Activated CD4-positive, alpha-beta T cell treated with anti-CD3 and anti-CD28 coated beads, Interleukin-2, amount 50 U/mL, for 48 hours (primary cell): Measurements from ENCODE around the gene URB1.
A peak's percentile ranks its signal among the peaks of the same experiment; 100 is the strongest.
"Not testable (repeated sequence)": the region's sequence is repeated elsewhere in the genome, so short reads cannot be mapped to it uniquely, and the experiment has no call there.

Experiments used
- DNase-seq, 2 experiments: peaks; one replicate each; pipeline ENCODE4 v3.0.0-alpha.2; 2020

The URB1 gene

DNA sequence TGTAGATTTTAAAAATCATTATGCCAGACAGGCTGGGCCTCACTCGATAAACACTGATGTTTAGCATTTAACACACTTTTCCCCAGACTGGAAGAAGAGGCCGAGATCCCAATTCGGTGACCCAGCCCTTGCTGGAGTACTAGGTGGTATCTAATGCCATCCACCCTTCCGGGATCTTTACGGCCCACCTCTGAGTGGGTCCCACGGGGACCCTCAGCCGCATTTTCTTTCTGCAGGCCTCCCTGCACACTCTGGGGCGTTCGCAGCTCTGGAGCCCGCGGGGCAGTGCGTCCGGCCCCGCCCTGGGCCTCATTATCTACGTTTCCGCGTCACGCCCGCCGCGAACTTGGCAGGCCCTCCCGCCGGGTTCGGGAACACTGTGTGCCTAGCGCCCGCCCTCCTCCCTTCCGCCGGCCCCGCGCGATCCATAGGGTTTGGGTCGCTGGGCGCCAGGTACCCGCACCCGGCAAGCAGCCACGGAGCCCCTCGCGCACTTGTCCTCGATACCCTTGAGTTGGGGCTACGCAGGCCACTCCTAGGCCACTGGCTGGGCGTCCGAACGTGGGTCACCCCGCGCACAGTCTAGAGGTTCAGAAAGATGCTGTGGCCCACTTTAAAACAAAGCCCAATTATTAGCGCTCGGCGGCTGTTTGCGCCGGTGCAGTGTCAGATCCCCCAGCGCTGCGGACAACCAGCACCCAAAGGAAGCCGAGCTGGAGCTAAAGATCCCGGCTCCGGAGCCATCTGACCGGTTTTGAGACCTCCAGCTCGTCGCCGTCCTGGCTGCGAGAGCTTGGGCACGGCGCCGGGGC lies 18.7 kb upstream of the URB1 start:
- DNase-seq: peak; percentile 73 to 82

GRCh38 chr21:32410916-32411315 lies 18.1 kb upstream of the URB1 start:
- DNase-seq: no peak

DNA sequence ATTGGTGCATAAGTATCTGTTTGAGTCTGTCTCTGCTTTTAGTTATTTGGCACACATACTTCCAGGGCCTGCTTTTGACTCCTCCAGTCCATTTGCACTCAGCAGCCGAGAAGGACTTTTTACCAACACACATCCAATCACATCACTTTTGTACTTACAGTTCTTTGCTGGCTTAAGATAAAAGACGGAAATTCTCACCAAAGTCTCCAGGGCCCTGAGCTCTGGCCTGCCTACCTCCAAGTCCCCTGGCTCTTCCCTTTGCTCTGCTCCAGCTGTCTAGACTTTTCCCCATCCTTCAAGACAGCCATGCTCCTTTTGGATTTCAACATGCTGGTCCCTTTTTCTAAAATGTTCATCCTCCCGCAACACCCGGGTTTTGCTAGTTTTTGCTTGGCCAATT lies 17.5 kb upstream of the URB1 start:
- DNase-seq: no peak

DNA sequence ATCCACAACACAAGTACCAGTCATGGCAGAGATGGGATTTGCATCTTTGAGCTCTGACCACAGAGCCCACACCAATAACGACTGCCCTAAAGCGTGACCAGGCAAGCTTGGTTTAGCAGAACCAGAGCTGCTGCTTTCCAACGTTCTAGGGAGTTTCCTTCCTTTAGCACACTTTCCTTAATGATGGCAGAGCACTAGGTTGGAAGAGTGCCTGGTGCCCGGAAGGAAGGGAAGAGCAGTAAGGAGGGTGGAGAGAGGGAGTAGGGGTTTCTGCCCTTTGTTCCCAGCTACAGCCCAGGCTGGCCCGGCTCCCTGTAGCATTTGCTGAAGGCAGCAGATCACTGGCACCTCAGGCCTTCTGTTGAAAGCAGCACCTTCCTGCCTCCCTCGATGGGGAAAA lies 13.6 kb upstream of the URB1 start:
- DNase-seq: no peak

- DNase-seq: peak; percentile 47 to 66
These were observed 10.5 kb upstream of the URB1 start for GRCh38 chr21:32403201-32403777.

- no peak for DNase-seq
These were observed 827 bp upstream of the URB1 start for GRCh38 chr21:32393677-32394001.

GRCh38 chr21:32392299-32392879 lies 423 bp downstream of the URB1 start:
- DNase-seq: peak in 1 of 2 experiments; percentile 9

GRCh38 chr21:32391755-32392154 lies 1.1 kb downstream of the URB1 start:
- no peak for DNase-seq

DNA sequence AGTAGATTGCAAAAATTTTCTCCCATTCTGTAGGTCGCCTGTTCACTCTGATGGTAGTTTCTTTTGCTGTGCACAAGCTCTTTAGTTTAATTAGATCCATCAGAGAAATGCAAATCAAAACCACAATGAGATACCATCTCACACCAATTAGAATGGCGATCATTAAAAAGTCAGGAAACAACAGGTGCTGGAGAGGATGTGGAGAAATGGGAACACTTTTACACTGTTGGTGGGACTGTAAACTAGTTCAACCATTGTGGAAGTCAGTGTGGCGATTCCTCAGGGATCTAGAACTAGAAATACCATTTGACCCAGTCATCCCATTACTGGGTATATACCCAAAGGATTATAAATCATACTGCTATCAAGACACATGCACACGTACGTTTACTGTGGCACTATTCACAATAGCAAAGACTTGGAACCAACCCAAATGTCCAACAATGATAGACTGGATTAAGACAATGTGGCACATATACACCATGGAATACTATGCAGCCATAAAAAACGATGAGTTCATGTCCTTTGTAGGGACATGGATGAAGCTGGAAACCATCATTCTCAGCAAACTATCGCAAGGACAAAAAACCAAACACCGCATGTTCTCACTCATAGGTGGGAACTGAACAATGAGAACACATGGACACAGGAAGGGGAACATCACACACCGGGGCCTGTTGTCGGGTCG lies 2.1 kb downstream of the URB1 start:
- DNase-seq: not testable (repeated sequence)

GRCh38 chr21:32389337-32390015 lies 3.3 kb downstream of the URB1 start:
- no peak for DNase-seq

DNA sequence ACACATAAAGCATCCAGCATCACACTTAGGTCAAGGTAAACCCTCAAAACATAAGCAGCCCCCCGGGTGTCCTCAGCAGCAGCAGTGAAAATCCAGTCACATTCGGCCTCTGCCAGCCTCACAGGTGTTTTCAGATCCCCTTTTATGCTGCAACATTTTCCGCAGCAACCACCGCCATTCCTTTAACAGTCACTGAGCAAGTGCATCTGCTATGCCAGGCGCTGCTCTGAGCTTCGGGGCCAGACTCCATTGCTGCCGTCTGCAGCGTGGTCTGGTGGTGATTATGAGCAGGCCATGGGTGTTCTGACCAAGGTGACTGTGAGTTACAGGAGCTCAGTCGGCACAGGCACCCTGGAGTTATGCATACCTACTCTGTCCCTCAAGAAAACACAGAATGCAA lies 4.5 kb downstream of the URB1 start:
- no peak for DNase-seq

DNA sequence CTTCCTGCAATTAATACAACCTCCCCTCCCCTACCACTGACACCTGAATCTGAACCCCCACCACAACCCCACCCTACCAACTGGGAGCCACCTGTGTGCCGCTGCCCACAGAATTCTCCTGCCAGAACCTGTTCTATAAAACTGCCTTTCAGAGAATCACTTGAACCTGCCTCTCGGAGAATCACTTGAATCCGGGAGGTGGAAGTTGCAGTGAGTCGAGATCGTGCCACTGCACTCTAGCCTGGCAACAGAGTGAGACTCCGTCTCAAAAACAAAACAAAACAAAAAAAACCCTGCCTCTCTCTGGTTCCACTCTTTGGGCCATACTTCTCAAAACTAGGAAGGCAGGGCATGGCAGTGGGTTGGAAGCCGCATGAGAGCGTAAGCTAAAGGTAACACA lies 5.7 kb downstream of the URB1 start:
- no peak for DNase-seq

DNA sequence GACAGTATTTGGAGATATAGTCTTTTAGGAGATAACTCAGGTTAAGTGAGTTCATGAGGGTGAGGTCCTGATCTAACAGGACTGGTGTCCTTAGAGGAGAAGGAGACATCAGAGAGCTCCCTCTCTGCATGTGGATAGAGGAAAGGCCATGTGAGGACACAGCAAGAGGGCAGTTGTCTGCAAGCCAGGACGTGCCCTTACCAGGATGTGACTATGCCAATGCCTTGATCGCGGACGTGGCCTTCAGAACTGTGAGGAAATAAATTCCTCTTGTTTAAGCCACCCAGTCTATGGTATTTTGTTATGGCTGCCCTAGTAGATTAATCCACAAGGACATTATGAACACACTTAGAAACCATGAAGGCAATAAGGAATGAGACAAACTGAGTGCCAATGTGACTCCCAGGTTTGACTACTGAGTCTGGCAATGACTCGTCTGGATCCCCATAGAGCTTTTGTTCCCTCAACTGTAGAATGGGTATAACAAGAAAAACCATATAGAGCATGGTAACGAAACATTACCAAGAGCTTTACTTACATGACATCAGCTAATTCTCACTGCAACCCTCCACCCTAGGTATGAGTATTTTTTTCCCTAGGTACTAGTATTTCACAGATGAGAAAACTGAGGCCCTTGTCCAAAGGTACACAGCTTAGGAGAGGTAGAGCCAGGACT lies 6.5 kb downstream of the URB1 start:
- DNase-seq: no peak

GRCh38 chr21:32383812-32384211 lies 9.0 kb downstream of the URB1 start:
- DNase-seq: no peak

DNA sequence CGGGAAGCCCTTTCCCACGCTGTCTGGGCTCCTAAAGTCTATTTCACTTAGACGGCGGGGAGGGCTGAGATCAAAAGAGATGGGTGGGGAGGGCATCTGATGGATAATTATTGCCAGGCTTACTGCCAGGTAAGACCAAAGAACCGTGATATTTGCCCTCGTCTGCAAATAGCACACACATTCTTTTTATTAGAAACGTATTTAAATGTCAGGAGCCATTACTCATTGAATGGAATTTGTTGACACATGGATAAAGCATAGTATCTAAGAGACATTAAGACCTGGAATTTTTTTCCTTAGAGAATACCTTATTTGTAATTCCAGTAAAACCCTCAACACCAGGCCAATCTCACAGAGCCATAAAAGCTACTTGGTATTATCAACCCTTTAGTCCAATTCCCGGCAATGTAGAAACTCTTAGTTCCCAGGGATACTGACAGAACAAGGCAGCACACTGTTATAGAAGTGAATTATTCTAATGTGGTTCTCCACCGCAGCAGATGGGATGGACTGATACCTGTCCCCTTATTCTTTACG lies 10.6 kb downstream of the URB1 start:
- DNase-seq: no peak

DNA sequence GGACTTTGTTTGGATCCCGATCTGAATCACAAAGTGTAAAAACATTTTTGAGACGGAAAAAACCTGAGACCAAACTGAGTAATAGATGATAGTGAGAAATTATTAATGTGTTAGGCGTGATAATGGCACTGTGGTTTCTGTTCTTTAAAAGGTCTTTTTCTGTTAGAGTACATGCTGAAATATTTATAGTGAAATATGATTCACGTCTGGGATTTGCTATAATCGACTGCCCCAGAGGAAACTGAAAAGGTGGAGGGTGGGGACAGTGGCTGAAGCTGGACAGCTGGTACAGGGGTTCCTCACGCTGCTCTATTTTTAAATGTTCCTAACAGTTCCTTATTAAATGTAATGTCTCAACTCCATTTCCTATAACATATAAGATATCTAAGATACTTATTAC lies 11.2 kb downstream of the URB1 start:
- no peak for DNase-seq

DNA sequence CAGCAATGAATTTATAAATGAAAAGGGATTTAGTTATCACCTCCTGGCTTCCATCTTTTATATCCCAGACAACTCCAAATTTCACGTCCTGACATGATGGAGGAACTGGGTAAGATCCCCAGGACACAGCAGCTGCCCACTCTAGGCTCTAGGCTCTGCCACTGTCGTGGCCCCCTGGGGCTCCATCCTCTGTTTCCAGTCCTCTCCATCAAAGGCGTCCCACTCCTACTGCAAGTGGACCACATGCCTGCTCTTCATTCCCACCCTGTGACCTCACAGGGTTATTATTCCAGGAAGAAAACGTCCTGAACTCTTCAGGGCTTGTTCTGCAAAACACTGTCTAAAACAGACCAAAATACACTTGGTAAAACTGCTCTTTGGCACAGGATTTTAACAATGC lies 11.9 kb downstream of the URB1 start:
- DNase-seq: no peak

DNA sequence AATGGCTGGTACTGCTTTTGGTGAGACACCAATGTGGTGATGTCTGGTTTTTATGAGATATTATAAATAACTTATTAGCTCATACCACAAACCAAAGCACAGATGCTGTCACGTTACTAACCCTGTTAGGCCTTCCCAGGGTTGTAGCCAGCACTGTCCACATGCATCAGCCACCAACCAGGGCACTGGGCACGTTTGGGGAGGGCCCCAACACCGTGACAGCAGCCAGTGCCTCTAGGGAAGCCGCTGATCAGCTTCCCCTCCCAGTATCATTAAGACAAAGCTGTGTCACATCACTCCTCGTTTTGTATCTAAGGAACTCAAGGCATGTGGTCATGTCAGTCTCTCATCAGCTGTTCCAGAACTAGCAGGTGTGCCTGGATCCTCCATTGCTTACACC lies 13.9 kb downstream of the URB1 start:
- no peak for DNase-seq

DNA sequence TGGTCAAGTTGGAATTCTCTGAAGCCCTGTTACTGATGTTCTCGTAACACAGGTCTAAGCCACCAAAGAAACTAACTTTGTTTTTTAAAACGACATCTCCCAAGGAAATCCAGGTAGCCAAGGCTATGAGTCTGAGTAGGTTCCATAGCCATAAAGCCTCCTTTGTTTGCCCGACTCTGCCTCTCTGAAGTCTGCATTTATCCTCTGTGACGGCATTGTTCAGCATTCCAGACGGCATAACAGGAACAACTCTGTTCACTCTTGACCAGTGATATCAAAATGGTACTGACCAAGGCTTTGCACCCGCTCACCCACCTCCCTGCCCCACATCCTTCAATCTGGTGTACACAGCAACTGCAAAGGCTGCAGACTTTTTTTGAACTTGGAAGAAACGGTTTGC lies 14.8 kb downstream of the URB1 start:
- DNase-seq: no peak

GRCh38 chr21:32377506-32377905 lies 15.3 kb downstream of the URB1 start:
- no peak for DNase-seq

- DNase-seq: no peak
These were observed 20.1 kb downstream of the URB1 start for GRCh38 chr21:32372755-32373154.

GRCh38 chr21:32371913-32372314 lies 20.9 kb downstream of the URB1 start:
- DNase-seq: no peak
